SH-SY5Y (cell line): Measurements from ENCODE around the gene MAPK8IP3.

Source experiments
- GATA2 ChIP-seq: IDR thresholded peaks from 2 replicates; pipeline ENCODE4 v1.6.1; 2011; ENCODE audit warnings: mild to moderate bottlenecking, low read depth, low read length
- GATA3 ChIP-seq: IDR thresholded peaks from 2 replicates; pipeline ENCODE4 v1.6.1; 2011; ENCODE audit warnings: low read depth, mild to moderate bottlenecking, low read length, moderate library complexity

DNA sequence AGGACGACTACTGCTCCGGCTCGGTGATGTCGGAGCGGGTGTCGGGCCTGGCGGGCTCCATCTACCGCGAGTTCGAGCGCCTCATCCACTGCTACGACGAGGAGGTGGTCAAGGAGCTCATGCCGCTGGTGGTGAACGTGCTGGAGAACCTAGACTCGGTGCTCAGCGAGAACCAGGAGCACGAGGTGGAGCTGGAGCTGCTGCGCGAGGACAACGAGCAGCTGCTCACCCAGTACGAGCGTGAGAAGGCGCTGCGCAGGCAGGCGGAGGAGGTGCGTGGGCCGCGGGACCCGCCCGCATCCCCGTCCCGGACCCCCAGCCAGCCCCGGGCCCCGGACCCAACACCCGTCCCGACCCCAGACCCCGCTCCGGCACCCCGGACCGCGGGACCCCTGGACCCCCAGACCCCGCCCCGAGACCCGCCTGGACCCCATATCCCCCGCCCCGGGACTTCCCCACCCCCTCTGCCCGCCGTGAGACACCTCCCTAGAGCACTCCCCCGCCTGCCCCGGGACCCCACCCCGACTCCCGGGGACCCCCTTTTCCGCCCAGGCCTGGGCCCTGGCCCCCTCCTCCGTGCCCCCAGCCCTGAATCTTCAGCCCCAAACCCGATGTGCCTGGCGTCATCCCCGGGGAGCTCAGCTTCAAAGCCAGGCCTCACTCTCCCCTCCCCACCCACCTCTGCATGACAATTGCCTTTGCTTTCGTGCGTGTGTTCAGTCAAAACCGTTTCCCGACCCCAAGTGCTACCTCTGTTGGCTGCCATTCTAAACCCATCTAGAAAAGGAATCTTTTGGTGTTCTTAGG, 594 bp downstream of the MAPK8IP3 start:
- TF ChIP-seq GATA2, result no peak
- no peak for TF ChIP-seq GATA3
